Hepatocyte (in vitro differentiated cells): ENCODE results near the gene FUCA1. TPM values are rescaled to one million over a fixed set of nuclear protein-coding genes. Genes with fewer than 3 reads are reported as not detected.
"Not testable (repeated sequence)": the region's sequence is repeated elsewhere in the genome, so short reads cannot be mapped to it uniquely, and the experiment has no call there.

Experiments
- DNase-seq: peaks from one replicate; pipeline ENCODE4 v3.0.0-alpha.2; 2016; ENCODE audit warnings: low spot score
- H2AFZ ChIP-seq: fragments of 200-600 bp; sonication (generic); 2 replicates; pipeline ENCODE4 v1.6.0; 2016; ENCODE audit warnings: antibody characterized with exemption, mild to moderate bottlenecking
- H3K27ac ChIP-seq: fragments of 200-600 bp; sonication (generic); 2 replicates; pipeline ENCODE4 v1.5.1; 2016; ENCODE audit warnings: mild to moderate bottlenecking
- H3K27me3 ChIP-seq: fragments of 200-600 bp; sonication (generic); 2 replicates; pipeline ENCODE4 v1.6.1; 2016
- H3K36me3 ChIP-seq: fragments of 200-600 bp; sonication (generic); replicated peaks from 2 replicates; pipeline ENCODE4 v1.5.1; 2016; ENCODE audit warnings: low read depth; ENCODE audit not compliant: insufficient read depth
- H3K4me1 ChIP-seq: fragments of 200-600 bp; sonication (generic); 2 replicates; pipeline ENCODE4 v1.5.1; 2016; ENCODE audit warnings: mild to moderate bottlenecking, moderate library complexity; ENCODE audit not compliant: insufficient read depth
- H3K4me2 ChIP-seq: fragments of 200-600 bp; sonication (generic); 2 replicates; pipeline ENCODE4 v1.6.0; 2016
- H3K4me3 ChIP-seq: fragments of 200-600 bp; sonication (generic); 2 replicates; pipeline ENCODE4 v1.5.1; 2016; ENCODE audit warnings: mild to moderate bottlenecking
- H3K79me2 ChIP-seq: fragments of 200-600 bp; sonication (generic); 2 replicates; pipeline ENCODE4 v1.6.0; 2017; ENCODE audit warnings: mild to moderate bottlenecking
- H3K9me2 ChIP-seq: fragments of 200-600 bp; sonication (generic); replicated peaks from 2 replicates; pipeline ENCODE4 v1.6.0; 2017; ENCODE audit warnings: mild to moderate bottlenecking; ENCODE audit not compliant: insufficient read depth
- H3K9me3 ChIP-seq: fragments of 200-600 bp; sonication (generic); 2 replicates; pipeline ENCODE4 v1.5.1; 2016; ENCODE audit warnings: low read depth, mild to moderate bottlenecking
- H4K20me1 ChIP-seq: fragments of 200-600 bp; sonication (generic); 2 replicates; pipeline ENCODE4 v1.6.0; 2016; ENCODE audit warnings: mild to moderate bottlenecking; ENCODE audit not compliant: insufficient read depth, poor library complexity, severe bottlenecking
- EZH2 ChIP-seq: fragments of 200-600 bp; sonication (generic); IDR thresholded peaks from 2 replicates; pipeline ENCODE4 v1.6.1; 2016; ENCODE audit warnings: antibody characterized with exemption, mild to moderate bottlenecking, borderline replicate concordance
- EZH2phosphoT487 ChIP-seq: fragments of 200-600 bp; sonication (generic); IDR thresholded peaks from one replicate; pipeline ENCODE4 v1.6.1; 2018; ENCODE audit warnings: antibody characterized with exemption, mild to moderate bottlenecking, low read depth, moderate library complexity; ENCODE audit not compliant: unreplicated experiment, severe bottlenecking
- WGBS: methylation state at CpG from one replicate; pipeline ENCODE4 v1.1.6; 2016; ENCODE audit warnings: low lambda C conversion rate; ENCODE audit errors: missing lambda C conversion rate; 5-methylcytosine and 5-hydroxymethylcytosine counted together
- polyA plus RNA-seq: library from polyadenylated mRNA; unstranded; fragments of >200 nt; fragmentation: Nextera tagmentation; extraction: Ambion mirVana; gene quantifications from 2 replicates; pipeline ENCODE4 v1.2.1, GENCODE V29; 2016
- total RNA-seq: library from RNA; depleted of rRNA; stranded (reverse); fragments of >200 nt; gene quantifications from 2 replicates; pipeline ENCODE4 v1.2.3, GENCODE V29; 2014
- TF ChIP-seq, protein P1 (sequence below): fragments of 200-600 bp; sonication (generic); IDR thresholded peaks from 2 replicates; pipeline ENCODE4 v1.5.1; 2016; ENCODE audit warnings: antibody characterized with exemption, mild to moderate bottlenecking; ENCODE audit not compliant: poor library complexity

FUCA1 gene
- total and polyA plus RNA-seq, 2 experiments from 2014 or later = 59.0 to 74.2 TPM

- Histone ChIP-seq H3K9me3 (no peaks in the 10 kb centered on the region), H2AFZ (no peak overlapping the region), H3K27ac (no peak overlapping the region), H3K4me1 (peaks cover 8% of the 10 kb centered on the region), H3K4me3 (no peak overlapping the region), H3K9me2 (no peaks in the 10 kb centered on the region), H3K79me2 (peaks cover 14% of the 10 kb centered on the region), H4K20me1 (no peaks in the 10 kb centered on the region), H3K27me3 (no peaks in the 10 kb centered on the region), H3K36me3 (no peaks in the 10 kb centered on the region), H3K4me2 (no peak overlapping the region)
- 86% methylated on average over 1 of the region's 1 CpG for WGBS
- TF ChIP-seq EZH2 (no peak), EZH2phosphoT487 (no peak)
- TF ChIP-seq, protein P1, sequence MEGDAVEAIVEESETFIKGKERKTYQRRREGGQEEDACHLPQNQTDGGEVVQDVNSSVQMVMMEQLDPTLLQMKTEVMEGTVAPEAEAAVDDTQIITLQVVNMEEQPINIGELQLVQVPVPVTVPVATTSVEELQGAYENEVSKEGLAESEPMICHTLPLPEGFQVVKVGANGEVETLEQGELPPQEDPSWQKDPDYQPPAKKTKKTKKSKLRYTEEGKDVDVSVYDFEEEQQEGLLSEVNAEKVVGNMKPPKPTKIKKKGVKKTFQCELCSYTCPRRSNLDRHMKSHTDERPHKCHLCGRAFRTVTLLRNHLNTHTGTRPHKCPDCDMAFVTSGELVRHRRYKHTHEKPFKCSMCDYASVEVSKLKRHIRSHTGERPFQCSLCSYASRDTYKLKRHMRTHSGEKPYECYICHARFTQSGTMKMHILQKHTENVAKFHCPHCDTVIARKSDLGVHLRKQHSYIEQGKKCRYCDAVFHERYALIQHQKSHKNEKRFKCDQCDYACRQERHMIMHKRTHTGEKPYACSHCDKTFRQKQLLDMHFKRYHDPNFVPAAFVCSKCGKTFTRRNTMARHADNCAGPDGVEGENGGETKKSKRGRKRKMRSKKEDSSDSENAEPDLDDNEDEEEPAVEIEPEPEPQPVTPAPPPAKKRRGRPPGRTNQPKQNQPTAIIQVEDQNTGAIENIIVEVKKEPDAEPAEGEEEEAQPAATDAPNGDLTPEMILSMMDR = no peak
- no peak for DNase-seq
These were observed 40.4 kb downstream of the FUCA1 start for GRCh38 chr1:23827717-23828116.

DNA sequence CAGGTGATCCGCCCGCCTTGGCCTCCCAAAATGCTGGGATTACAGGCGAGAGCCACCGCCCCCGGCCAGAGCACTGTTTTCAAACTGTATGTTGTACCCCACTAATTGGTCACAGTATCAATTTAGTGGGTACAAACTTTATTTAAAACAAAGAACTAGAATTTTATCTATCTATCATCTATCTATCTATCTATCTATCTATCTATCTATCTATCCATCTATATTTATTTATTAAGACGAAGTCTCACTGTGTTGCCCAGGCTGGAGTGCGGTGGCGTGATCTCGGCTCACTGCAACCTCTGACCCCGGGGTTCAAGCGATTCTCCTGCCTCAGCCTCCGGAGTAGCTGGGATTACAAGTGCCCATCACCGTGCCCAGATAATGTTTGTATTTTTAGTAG lies 41.5 kb downstream of the FUCA1 start:
- not testable (repeated sequence) for H3K36me3 ChIP-seq, H3K4me1 ChIP-seq, H3K9me3 ChIP-seq, H3K9me2 ChIP-seq, H3K27me3 ChIP-seq, H3K4me3 ChIP-seq, H2AFZ ChIP-seq, DNase-seq, H3K27ac ChIP-seq, H3K4me2 ChIP-seq, H4K20me1 ChIP-seq
- peaks cover 16% of the 10 kb centered on the region for H3K79me2 ChIP-seq
- WGBS = 98% methylated on average over 13 of the region's 13 CpGs

- no peak for DNase-seq
- H3K4me3 ChIP-seq = no peak overlapping the region
- no peaks in the 10 kb centered on the region for H3K27me3 ChIP-seq
- 71% methylated on average over 24 of the region's 24 CpGs for WGBS
- no peaks in the 10 kb centered on the region for H3K9me2 ChIP-seq
- H2AFZ ChIP-seq = peak overlapping the region; percentile 93
- peaks cover 16% of the 10 kb centered on the region for H3K79me2 ChIP-seq
- no peaks in the 10 kb centered on the region for H4K20me1 ChIP-seq
- H3K36me3 ChIP-seq = no peaks in the 10 kb centered on the region
- H3K27ac ChIP-seq = peak overlapping the region; percentile 97
- no peaks in the 10 kb centered on the region for H3K9me3 ChIP-seq
- peaks cover 8% of the 10 kb centered on the region for H3K4me1 ChIP-seq
- peak overlapping the region; percentile 73 for H3K4me2 ChIP-seq
- TF ChIP-seq, protein P1 = no peak
- TF ChIP-seq EZH2phosphoT487 = no peak
These were observed 42.1 kb downstream of the FUCA1 start for GRCh38 chr1:23825762-23826522.

DNA sequence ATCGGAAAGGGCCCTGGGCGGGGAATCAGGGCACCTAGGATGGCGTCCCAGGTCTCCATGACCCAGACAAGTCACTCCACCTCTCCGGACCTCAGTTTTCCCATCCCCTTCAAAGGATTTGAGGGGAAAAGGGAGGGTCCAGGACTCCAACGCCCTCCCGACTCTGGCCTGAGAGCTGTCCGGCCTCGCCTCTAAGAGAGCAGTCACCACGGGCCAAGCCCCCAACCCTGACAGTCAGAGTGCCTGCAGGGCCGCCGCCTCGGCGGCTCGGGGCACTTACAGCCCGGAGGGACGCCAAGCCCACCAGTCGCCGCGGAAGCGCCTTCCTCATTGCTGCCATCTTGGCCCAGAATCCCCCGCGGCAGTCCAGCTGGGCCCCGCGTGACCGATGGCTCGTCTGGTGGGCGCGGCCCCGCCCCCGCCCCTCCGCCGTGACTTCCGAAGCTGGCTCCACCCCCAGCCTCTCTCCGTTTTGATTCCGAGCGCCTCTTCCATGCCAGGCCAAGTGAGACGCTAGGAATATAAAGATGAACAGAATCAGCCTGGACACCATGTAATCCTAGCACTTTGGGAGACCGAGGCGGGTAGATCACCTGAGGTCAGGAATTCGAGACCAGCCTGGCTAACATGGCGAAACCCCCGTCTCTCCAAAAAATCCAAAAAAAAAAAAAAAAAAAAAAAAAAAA lies 42.9 kb downstream of the FUCA1 start, which contains the start of gene HMGCL:
Gene HMGCL, minus strand, starts transcription at position 354 of the 686 bp plus-strand sequence. Its CDS starts 14 bp downstream, at position 340.
- peak within 1 kb of the TSS; percentile 93 for H2AFZ ChIP-seq
- peak; percentile 97 for DNase-seq
- peak within 1 kb of the TSS; percentile 74 for H3K4me3 ChIP-seq
- no peaks in the 10 kb centered on the region for H3K9me2 ChIP-seq
- H3K4me2 ChIP-seq = peak within 1 kb of the TSS; percentile 79
- H3K4me1 ChIP-seq = peaks cover 8% of the 10 kb centered on the region
- H3K27ac ChIP-seq = peak within 1 kb of the TSS; percentile 97
- no peaks in the 10 kb centered on the region for H3K9me3 ChIP-seq
- peaks cover 18% of the 10 kb centered on the region for H3K79me2 ChIP-seq
- H3K36me3 ChIP-seq = no peaks in the 10 kb centered on the region
- no peak for TF ChIP-seq EZH2phosphoT487
- no peak for TF ChIP-seq EZH2
- TF ChIP-seq, protein P1 = no peak
- H4K20me1 ChIP-seq = no peaks in the 10 kb centered on the region
- WGBS = 2% methylated on average over 28 of the region's 42 CpGs
- no peaks in the 10 kb centered on the region for H3K27me3 ChIP-seq
